HG02870 (cell line): ENCODE data around the gene TEX261.

Experiments used
- ATAC-seq: cut with Tn5 transposase; IDR thresholded peaks from one replicate; pipeline ENCODE4 v1.9.1; 2021; ENCODE audit warnings: mild to moderate bottlenecking, moderate library complexity; ENCODE audit not compliant: unreplicated experiment

Gene TEX261

GRCh38 chr2:70982971-70983370 lies 11.7 kb downstream of the TEX261 start:
- no peak for ATAC-seq

- no peak for ATAC-seq
These were observed 12.5 kb downstream of the TEX261 start for GRCh38 chr2:70981866-70982810.

- no peak for ATAC-seq
These were observed 13.3 kb downstream of the TEX261 start for GRCh38 chr2:70981421-70981820.

- ATAC-seq: no peak
These were observed 15.0 kb downstream of the TEX261 start for GRCh38 chr2:70979626-70980025.

GRCh38 chr2:70979180-70979488 lies 15.5 kb downstream of the TEX261 start:
- no peak for ATAC-seq

- ATAC-seq: no peak
These were observed 16.1 kb downstream of the TEX261 start, which contains the start of gene ANKRD53 for GRCh38 chr2:70978341-70979179. Gene ANKRD53, plus strand, starts transcription at chr2:70978630. Its CDS starts 16 bp downstream, at chr2:70978646.

- ATAC-seq: no peak
These were observed 17.0 kb downstream of the TEX261 start for GRCh38 chr2:70977605-70978205.

GRCh38 chr2:70975237-70975636 lies 19.4 kb downstream of the TEX261 start:
- no peak for ATAC-seq

GRCh38 chr2:70974592-70974991 lies 20.1 kb downstream of the TEX261 start:
- ATAC-seq: no peak

- no peak for ATAC-seq
These were observed 27.5 kb downstream of the TEX261 start for GRCh38 chr2:70967189-70967588.

- ATAC-seq: no peak
These were observed 28.0 kb downstream of the TEX261 start for GRCh38 chr2:70966681-70967080.

- no peak for ATAC-seq
These were observed 29.2 kb downstream of the TEX261 start for GRCh38 chr2:70965506-70965905.

- ATAC-seq: peak; percentile 80
These were observed 29.9 kb downstream of the TEX261 start for GRCh38 chr2:70964596-70965386.

- ATAC-seq: no peak
These were observed 30.5 kb downstream of the TEX261 start for GRCh38 chr2:70964133-70964532.

- no peak for ATAC-seq
These were observed 31.5 kb downstream of the TEX261 start for GRCh38 chr2:70962885-70963878.

- ATAC-seq: no peak
These were observed 32.3 kb downstream of the TEX261 start for GRCh38 chr2:70962211-70962884.

- no peak for ATAC-seq
These were observed 33.1 kb downstream of the TEX261 start for GRCh38 chr2:70961648-70961994.

GRCh38 chr2:70960833-70961647 lies 33.6 kb downstream of the TEX261 start:
- ATAC-seq: no peak
